AG10803 (cell line): Measurements from ENCODE around the gene MACIR.

Experiments
- DNase-seq: peaks from one replicate; pipeline ENCODE4 v3.0.0; 2010; ENCODE audit warnings: low read depth
- H3K4me3 ChIP-seq: 2 replicates; pipeline ENCODE4 v1.5.1; 2011; ENCODE audit warnings: mild to moderate bottlenecking, low read length, control low read depth
- CTCF ChIP-seq: conservative IDR thresholded peaks from 2 replicates; pipeline ENCODE4 v1.5.1; 2011; ENCODE audit warnings: mild to moderate bottlenecking, low read length, control low read depth, inconsistent platforms

The MACIR gene

GRCh38 chr5:103273952-103274351 lies 15.4 kb downstream of the MACIR start:
- no peak for DNase-seq
- H3K4me3 ChIP-seq: no peak overlapping the region
- no peak for TF ChIP-seq CTCF

- no peak overlapping the region for H3K4me3 ChIP-seq
- TF ChIP-seq CTCF: no peak
- no peak for DNase-seq
Observed at GRCh38 chr5:103275851-103276250, 17.3 kb downstream of the MACIR start.

GRCh38 chr5:103280967-103281366 lies 22.4 kb downstream of the MACIR start:
- H3K4me3 ChIP-seq: no peak overlapping the region
- no peak for TF ChIP-seq CTCF
- DNase-seq: no peak

- TF ChIP-seq CTCF: no peak
- no peak overlapping the region for H3K4me3 ChIP-seq
- DNase-seq: no peak
Observed at GRCh38 chr5:103283120-103283519, 24.6 kb downstream of the MACIR start.

GRCh38 chr5:103283869-103284268 lies 25.3 kb downstream of the MACIR start:
- DNase-seq: no peak
- TF ChIP-seq CTCF: no peak

GRCh38 chr5:103286622-103287021 lies 28.1 kb downstream of the MACIR start:
- no peak overlapping the region for H3K4me3 ChIP-seq
- DNase-seq: no peak
- TF ChIP-seq CTCF: no peak

More at GRCh38 chr5:103283869-103284268, 25.3 kb downstream of the MACIR start:
- no peak overlapping the region for H3K4me3 ChIP-seq

- no peak overlapping the region for H3K4me3 ChIP-seq
- no peak for DNase-seq
- TF ChIP-seq CTCF: no peak
Observed at GRCh38 chr5:103289024-103289423, 30.5 kb downstream of the MACIR start.
